Measurements from ENCODE around the gene ELOVL6.

- TF ChIP-seq CTCF (IDR thresholded peaks at IDR 0.05) (no peak), POLR2AphosphoS5 (IDR thresholded peaks at IDR 0.05) (no peak), POLR2A (IDR thresholded peaks at IDR 0.05) (no peak)
These were observed 829 bp downstream of the ELOVL6 start for GRCh38 chr4:110197529-110198042.

Measured in stomach (tissue), 4 donors.